GM18858 (cell line): ENCODE results near the gene KDM4B.

ENCODE experiments used
- ATAC-seq: cut with Tn5 transposase; IDR thresholded peaks from one replicate; pipeline ENCODE4 v1.9.1; 2021; ENCODE audit not compliant: unreplicated experiment

KDM4B gene

DNA sequence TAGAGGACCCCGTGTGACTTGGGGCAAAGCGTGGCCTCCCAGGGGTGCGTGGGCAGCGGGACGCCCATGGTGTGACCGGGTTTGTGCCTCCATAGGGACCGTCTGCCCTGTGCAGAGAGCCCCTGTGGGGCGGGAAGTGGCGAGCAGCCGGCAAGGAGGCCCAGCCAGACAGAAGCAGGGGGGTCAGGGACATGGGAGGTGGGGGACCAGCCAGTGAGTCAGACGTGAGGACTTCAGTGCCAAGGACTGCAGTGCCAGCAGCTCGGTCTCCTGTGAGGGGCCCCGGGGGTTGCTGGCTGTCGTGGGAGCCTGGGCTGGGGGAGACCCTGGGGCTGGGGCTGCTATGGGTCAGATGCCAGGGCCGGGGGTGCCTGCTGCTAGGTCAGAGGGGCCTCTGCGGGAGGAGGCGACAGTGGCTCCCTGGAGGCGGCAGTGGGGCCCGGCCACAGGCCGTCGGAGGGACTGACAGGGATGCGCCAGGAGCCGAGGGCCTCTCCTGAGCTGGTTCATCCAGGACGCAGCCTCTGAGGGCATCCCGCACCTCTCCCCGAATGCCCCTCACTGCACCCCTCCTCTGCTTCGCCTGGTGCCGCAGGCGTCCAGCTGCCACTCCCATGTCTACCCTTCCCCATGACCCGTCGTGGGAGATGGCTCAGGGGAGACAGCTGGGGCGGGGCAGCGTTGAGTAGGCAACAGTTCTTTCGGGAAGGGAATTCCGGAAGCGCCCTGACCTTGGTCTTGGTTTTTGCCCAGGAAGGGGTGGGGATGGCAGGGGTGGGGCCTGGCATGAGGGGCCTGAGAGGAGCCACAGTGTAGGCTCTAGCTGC is 80.0 kb downstream of the KDM4B start:
- no peak for ATAC-seq

GRCh38 chr19:5049561-5049960 is 80.6 kb downstream of the KDM4B start:
- ATAC-seq = no peak

DNA sequence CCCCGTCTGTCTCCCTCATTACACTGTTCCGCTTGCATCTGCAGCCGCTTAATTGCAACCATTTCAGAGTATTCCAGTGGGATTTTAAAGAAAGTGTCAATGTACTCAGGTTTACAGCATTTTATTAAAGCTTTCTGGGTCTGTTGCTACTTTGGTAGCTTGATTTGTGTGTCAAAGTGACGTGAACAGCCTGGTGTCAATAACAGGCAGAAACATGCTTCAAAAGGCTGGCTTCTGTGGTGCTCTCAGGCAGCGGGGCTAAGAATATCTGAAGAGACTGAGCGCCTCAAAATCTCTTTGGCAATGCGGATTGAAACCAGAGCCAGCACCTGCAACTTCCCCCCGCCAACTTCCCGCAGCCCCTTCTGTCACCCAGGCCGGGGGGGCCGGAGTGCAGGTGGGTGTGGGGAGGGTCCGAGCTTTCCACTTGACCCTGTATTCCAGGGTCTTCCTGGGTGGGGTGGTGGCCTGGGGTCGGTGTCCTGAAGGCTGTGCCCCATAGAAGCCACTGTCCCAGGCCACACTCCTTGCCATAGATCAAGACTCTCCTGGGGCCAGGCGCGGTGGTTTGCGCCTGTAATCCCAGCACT is 81.2 kb downstream of the KDM4B start:
- ATAC-seq = no peak

DNA sequence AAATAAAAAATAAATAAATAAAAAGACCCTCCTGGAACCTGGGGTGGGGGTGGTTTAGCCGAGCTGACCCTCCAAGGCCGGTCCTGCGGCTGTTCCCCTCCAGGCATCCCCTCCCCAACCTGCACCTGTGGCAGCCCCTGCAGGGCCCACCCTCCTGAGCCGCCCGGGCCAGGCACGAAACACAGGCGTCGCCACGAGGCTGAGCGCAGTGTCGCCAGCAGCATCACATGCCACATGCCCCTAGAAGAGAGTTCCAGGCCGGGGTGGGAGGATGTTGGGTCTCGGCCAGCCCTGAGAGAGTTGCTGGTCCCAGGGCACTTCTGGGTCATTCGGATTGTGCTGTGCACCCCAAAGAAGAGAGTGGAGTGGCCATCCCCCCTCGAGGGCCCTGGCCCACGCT is 82.0 kb downstream of the KDM4B start:
- ATAC-seq = no peak

DNA sequence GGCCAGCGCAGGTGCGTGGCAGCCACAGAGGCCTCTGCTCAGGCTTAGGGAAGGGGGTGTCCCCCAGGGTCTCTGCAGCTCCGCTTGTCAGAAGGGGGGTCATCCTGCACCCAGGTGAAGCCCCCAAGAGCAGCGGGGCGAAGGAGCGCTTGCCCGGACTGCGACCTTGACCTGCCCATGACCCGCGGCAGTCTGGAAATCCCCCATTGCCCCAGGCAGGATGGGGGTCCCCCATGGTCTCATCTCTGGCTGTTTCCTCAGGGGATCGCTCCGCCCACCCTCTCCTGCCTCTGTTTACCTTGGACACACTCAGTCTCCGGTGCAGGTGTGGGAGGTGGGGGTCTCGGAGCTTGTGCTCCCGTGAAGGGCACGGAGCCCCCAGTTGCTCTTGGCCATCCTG is 82.7 kb downstream of the KDM4B start:
- ATAC-seq = no peak

DNA sequence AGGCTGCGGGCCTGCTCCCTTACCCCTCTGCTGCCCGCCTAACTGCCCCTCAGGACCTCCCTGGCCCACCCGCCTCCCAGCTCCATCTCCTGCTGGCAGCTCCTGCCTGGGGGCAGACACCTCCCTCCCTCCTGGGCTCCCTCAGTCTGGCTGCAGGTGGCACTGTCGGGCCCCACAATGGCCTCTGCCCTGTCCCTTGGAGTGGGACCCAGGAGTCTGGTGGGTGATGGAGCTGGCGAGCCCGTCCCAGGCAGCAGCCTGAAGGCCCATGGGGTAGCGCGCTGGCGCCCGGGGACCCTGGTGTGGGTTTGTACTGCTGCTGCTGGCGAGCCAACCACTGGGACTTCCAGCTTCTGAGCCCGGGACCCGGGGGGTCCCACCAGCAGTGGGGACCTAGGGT is 83.6 kb downstream of the KDM4B start:
- no peak for ATAC-seq

GRCh38 chr19:5052945-5053485 is 84.1 kb downstream of the KDM4B start:
- ATAC-seq = no peak

- no peak for ATAC-seq
Measured at GRCh38 chr19:5053661-5054060, 84.7 kb downstream of the KDM4B start.

DNA sequence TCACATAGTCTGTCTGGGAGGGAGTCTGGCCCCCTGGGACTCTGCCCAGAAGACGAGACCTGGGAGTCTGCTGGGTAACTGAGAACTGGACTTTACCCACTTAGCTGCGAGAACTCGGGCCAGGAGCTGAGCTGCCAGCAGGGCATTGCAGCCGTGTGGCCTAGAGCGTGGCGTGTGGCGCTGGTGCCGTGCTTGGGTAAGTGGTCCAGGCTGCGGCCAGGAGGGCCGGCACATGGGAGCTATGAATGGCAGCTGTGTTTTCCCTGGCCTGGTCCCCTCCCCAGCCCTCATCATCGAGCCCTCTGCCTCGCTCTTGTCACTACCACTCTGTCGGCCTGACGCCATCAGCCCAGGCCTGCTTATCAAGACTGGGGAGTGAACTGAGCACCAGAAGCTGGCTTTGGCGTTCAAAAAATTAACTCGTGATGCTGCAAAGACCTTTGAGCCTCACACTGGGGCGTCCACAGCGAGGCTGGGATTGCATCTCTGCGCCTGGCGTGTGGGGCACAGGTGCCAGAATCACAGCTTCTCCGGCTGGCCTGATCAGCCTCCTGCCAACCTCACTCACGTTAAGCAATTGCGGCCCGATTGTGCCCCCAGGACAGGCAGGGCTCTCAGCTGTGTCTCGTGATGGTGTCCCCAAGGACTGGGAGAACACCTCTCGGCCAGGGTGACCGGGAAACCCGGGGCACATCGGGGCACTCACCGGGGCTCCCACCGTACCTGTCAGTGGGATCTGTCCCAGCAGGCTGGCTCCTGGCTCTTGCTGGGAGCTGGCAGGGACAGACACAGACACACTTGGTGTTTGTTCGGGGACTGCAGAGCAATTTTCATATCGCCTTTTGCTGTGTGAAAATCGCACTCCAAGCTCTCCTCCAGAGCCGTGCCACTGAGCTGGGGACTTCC is 85.9 kb downstream of the KDM4B start:
- no peak for ATAC-seq

DNA sequence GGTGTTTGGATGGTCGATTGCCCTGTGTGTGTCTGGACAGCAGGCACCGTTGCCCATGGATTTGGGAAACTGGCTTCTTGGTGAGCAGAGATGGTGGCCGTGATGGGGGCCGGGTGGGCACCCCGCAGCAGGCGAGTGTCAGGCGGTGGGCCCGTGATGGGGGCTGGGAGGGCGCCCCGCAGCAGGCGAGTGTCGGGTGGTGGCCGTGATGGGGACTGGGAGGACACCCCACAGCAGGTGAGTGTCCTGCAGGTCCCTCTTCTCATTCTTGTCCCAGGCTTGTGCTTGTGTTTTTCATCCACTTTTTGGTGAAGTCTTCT is 86.5 kb downstream of the KDM4B start:
- ATAC-seq = no peak

DNA sequence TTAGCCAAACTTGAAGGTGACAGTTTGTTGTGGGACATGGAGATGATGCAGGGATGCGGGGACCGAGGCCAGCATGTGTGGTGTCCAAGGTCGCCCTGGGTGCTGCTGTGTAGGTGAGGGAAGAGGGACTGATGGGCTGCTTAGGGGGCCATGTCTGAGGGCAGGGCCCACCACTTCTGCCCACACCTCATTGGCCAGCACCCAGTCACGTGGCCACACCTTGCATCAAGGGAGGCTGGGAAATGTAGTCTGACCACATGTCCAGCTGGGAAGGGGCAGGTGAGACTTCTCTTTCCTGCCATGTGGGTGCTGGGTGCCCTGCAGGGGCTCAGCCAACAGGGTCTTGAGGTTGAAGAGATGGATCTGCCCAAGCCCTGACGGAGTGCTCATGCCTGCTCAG is 88.9 kb downstream of the KDM4B start:
- ATAC-seq = no peak

DNA sequence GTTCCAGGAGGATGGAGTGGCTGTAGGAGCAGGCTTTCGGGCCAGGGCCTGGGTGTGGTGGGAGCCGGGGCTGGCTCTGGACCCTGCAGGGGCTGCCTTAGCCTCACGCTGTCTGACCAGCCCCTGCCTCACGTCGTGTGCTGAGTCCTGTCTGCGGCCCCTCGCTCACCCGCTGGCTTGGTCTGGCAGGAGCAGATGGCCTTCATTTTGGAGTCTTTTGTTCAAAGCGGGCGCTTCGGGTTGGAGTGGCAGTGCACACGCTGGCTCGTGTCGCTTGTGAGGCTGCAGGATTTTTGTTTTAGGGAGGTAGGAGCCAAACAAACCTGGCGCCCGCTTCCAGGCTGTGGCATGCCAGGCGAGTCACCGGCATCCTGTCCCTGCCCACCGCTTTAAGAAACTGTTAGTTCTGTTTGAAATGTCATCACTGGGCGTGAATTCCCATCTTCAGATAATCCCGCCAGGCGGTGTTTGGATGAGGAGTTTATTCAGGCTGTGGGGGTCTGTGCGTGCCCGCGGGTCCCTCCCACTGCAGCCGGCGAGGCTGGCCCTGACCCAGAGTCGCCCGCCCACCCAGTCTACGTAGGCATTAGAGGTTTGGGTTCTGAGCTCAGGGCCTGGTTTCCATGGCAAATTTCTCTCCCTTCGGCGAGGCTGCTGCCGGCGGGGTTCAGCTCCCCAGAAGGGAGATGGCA is 89.8 kb downstream of the KDM4B start:
- no peak for ATAC-seq

DNA sequence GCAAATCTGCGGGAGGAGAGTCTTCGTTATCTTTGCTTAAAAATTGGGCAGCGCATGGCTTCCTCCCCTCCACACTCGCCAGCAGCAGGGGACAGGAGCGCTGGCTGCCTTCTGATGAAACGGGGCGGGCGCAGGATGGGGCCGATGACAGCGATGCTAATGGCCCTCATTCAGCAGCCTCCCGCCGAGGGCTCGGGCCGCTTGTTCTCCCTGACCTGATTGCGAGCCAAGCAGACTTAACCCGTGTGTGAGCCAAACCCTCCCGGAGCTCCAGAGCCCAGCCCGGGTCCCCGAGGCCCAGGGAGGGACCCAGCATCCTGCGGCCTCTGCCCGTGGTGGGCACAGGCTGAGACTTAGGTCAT is 90.3 kb downstream of the KDM4B start:
- no peak for ATAC-seq

DNA sequence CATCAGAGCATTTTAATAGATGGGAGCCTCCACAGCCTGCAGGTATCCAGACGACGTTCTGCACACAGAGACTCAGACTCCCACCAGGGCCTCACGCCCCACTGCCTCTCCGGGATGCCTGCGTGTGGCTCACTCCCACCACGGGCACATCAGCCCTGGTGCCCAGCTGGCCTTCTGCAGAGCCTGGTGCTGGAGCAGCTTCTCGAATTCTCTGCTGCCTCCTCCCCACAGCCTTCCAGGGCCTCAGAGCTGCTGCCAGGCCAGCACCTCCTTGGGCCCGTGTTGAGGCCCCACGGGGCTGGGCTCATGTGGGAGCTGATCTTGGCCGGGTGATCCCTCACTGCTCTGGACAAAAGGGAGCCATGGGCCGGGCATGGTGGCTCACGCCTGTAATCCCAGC is 90.9 kb downstream of the KDM4B start:
- no peak for ATAC-seq

GRCh38 chr19:5062195-5062594 is 93.3 kb downstream of the KDM4B start:
- ATAC-seq = no peak

GRCh38 chr19:5062799-5063198 is 93.9 kb downstream of the KDM4B start:
- no peak for ATAC-seq

- ATAC-seq = no peak
Measured at GRCh38 chr19:5063873-5064645, 95.1 kb downstream of the KDM4B start.

GRCh38 chr19:5064896-5065295 is 96.0 kb downstream of the KDM4B start:
- ATAC-seq = no peak

- ATAC-seq = no peak
Measured at GRCh38 chr19:5065663-5066093, 96.8 kb downstream of the KDM4B start.

DNA sequence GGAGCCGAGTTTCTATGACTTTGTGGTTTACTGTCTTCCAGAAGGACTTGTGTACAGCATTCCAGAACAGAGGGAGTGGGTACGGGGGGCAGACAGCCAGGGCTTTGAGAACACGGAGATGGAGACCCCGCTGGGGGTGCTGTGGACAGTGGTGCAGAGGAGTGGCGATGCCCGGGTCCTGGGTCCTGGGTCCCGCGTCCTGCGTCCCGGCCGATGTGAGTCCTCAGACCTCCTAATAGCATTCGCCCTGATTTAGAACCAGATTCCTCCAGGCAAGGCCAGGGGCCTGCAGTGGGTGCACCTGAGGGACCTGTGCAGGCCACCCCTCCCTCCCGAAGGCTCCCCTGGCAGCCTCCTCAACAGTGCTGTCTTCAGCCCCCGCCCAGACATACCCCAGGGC is 97.9 kb downstream of the KDM4B start:
- no peak for ATAC-seq
